Measurements from ENCODE around the gene CACHD1.
A peak's percentile ranks its signal among the peaks of the same experiment; 100 is the strongest.

DNA sequence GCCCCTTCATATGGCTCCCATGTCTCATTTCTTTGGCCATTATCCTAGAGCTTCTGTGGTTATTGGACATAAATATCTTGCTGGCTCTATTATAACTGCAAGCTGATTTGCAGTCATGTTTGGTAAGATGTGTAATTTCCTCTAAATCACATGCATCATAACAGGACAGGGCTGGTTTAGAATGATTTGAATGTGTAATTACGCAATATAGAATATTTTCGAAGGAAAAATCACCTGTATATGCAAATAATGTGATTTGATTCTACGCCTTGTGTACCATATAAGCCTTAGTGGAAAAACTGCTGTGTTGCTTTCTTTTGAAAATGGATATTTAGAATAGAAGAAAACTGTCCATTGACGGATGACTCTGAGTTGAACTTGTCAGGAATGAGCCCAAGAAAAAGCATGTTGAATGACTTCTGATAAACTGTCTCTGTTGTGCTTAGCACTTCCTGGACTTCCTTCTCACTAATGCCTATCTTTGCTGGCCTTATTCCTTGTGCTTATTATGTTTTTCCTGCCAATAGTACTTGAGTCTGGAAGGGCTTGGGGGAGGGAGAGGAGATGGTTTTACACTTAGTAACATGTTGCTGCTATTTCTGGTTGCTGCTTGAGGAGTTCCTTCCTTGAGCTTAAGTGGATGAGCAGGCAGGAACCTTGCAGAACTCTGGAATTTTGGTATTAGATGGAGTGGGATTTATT lies 6.5 kb downstream of the CACHD1 start:
- TF ChIP-seq, protein P1, sequence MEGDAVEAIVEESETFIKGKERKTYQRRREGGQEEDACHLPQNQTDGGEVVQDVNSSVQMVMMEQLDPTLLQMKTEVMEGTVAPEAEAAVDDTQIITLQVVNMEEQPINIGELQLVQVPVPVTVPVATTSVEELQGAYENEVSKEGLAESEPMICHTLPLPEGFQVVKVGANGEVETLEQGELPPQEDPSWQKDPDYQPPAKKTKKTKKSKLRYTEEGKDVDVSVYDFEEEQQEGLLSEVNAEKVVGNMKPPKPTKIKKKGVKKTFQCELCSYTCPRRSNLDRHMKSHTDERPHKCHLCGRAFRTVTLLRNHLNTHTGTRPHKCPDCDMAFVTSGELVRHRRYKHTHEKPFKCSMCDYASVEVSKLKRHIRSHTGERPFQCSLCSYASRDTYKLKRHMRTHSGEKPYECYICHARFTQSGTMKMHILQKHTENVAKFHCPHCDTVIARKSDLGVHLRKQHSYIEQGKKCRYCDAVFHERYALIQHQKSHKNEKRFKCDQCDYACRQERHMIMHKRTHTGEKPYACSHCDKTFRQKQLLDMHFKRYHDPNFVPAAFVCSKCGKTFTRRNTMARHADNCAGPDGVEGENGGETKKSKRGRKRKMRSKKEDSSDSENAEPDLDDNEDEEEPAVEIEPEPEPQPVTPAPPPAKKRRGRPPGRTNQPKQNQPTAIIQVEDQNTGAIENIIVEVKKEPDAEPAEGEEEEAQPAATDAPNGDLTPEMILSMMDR (IDR thresholded peaks at IDR 0.05) = no peak
- TF ChIP-seq POLR2A (IDR thresholded peaks at IDR 0.05) (no peak), POLR2AphosphoS5 (IDR thresholded peaks at IDR 0.05) (peak in 2 of 3 donors; percentile 66 to 84)
